ENCODE measurements around the gene PKN2.

- TF ChIP-seq CTCF (IDR thresholded peaks at IDR 0.05): no peak
- TF ChIP-seq EZH2 (IDR thresholded peaks at IDR 0.05): no peak
Measured at GRCh38 chr1:88751714-88752113, 67.6 kb downstream of the PKN2 start.

Data from neural progenitor cell (in vitro differentiated cells).